Measurements from ENCODE around the gene LENG8.
"Not testable (repeated sequence)": the region's sequence is repeated elsewhere in the genome, so short reads cannot be mapped to it uniquely, and the experiment has no call there.

The LENG8 gene

GRCh38 chr19:54485851-54486250, 36.9 kb downstream of the LENG8 start:
- FAIRE-seq = no peak

- no peak for FAIRE-seq
Observed at GRCh38 chr19:54489341-54489740, 40.3 kb downstream of the LENG8 start.

- FAIRE-seq = no peak
Observed at GRCh38 chr19:54489766-54490165, 40.8 kb downstream of the LENG8 start.

- FAIRE-seq = no peak
Observed at GRCh38 chr19:54492568-54492967, 43.6 kb downstream of the LENG8 start.

- FAIRE-seq = not testable (repeated sequence)
Observed at GRCh38 chr19:54493056-54493455, 44.1 kb downstream of the LENG8 start.

- FAIRE-seq = no peak
Observed at GRCh38 chr19:54493967-54494585, 45.1 kb downstream of the LENG8 start.

GRCh38 chr19:54495284-54495683, 46.3 kb downstream of the LENG8 start:
- not testable (repeated sequence) for FAIRE-seq

GRCh38 chr19:54497747-54498450, 48.9 kb downstream of the LENG8 start:
- not testable (repeated sequence) for FAIRE-seq

- not testable (repeated sequence) for FAIRE-seq
Observed at GRCh38 chr19:54498451-54498772, 49.4 kb downstream of the LENG8 start.

GRCh38 chr19:54502518-54503048, 53.6 kb downstream of the LENG8 start, which contains the start of gene LAIR2:
LAIR2 (plus strand) TSS chr19:54502831; CDS start chr19:54502919, 88 bp downstream.
- no peak for FAIRE-seq

- FAIRE-seq = not testable (repeated sequence)
Observed at GRCh38 chr19:54505542-54505941, 56.5 kb downstream of the LENG8 start.

- no peak for FAIRE-seq
Observed at GRCh38 chr19:54506079-54506478, 57.1 kb downstream of the LENG8 start.

GRCh38 chr19:54507038-54507717, 58.2 kb downstream of the LENG8 start:
- FAIRE-seq = not testable (repeated sequence)

- FAIRE-seq = no peak
Observed at GRCh38 chr19:54507824-54508223, 58.8 kb downstream of the LENG8 start.

- not testable (repeated sequence) for FAIRE-seq
Observed at GRCh38 chr19:54508487-54508886, 59.5 kb downstream of the LENG8 start.

- not testable (repeated sequence) for FAIRE-seq
Observed at GRCh38 chr19:54509200-54509940, 60.4 kb downstream of the LENG8 start.
